Gastroesophageal sphincter (tissue), 3 donors: Measurements from ENCODE around the gene NPHP1.
"Not testable (repeated sequence)": the region's sequence is repeated elsewhere in the genome, so short reads cannot be mapped to it uniquely, and the experiment has no call there.

Experiments
- CTCF ChIP-seq, 4 experiments: fragments of 200-600 bp in 2 of 4; fragments of 450-650 bp in 2 of 4; sonication (generic) in 1 of 4; IDR thresholded peaks; one replicate each; pipeline ENCODE4 v1.5.1; 2017 to 2019; ENCODE audit warnings: antibody characterized with exemption in 4 of 4, mild to moderate bottlenecking in 2 of 4, moderate library complexity in 2 of 4
- EP300 ChIP-seq: sonication (generic); formaldehyde crosslinking; IDR thresholded peaks from one replicate; pipeline ENCODE4 v1.6.1; 2017; ENCODE audit warnings: antibody characterized with exemption, mild to moderate bottlenecking
- POLR2A ChIP-seq, 2 donors: fragments of 450-650 bp; IDR thresholded peaks; one replicate each; pipeline ENCODE4 v1.6.1; 2017; ENCODE audit warnings: antibody characterized with exemption in 2 of 2, mild to moderate bottlenecking in 2 of 2, moderate library complexity in 1 of 2

GRCh38 chr2:110154828-110155227 lies 50.0 kb downstream of the NPHP1 start:
- TF ChIP-seq CTCF (IDR thresholded peaks at IDR 0.05); POLR2A (IDR thresholded peaks at IDR 0.05); EP300: not testable (repeated sequence)
